A673 (cell line): Measurements from ENCODE around the gene DLGAP1.

Experiments used
- CTCF ChIP-seq: fragments of 300-800, 200-600 bp; sonication (generic); conservative IDR thresholded peaks from 2 replicates; pipeline ENCODE4 v1.5.1; 2017; ENCODE audit warnings: low read depth, mild to moderate bottlenecking, antibody characterized with exemption, low read length, moderate library complexity, mixed read lengths
- EZH2 ChIP-seq: fragments of 200-600 bp; sonication (generic); IDR thresholded peaks from 2 replicates; pipeline ENCODE4 v1.6.1; 2017; ENCODE audit warnings: borderline replicate concordance, low read depth, mild to moderate bottlenecking, mixed read lengths, antibody characterized with exemption, low read length; ENCODE audit not compliant: poor library complexity, severe bottlenecking

- TF ChIP-seq CTCF (no peak), EZH2 (no peak)
Measured at GRCh38 chr18:3842844-3843243, 612.3 kb downstream of the DLGAP1 start.
